IMR-90 (cell line): ENCODE measurements around the gene GTSE1. TPM values are rescaled to one million over a fixed set of nuclear protein-coding genes. Genes with fewer than 3 reads are reported as not detected.

ENCODE experiments used
- ATAC-seq: fragments of 200-7000 bp; cut with Tn5 transposase; 2 replicates; pipeline ENCODE4 v1.9.1; 2020; ENCODE audit warnings: low read depth, mild to moderate bottlenecking, moderate library complexity
- BruUV-seq: library from RNA; stranded (reverse); fragments of 400-500 nt; replicated peaks from 2 replicates; lab custom pipeline; 2021; lab: Mats Ljungman, UMichigan
- CTCF ChIA-PET: fragments of 300-600 bp; formaldehyde crosslinking; extraction: SDS; loops from one replicate; lab custom pipeline; 2021; ENCODE audit warnings: antibody characterized with exemption; lab: Yijun Ruan, JAX
- POLR2A ChIA-PET: fragments of 300-600 bp; sonication (Branson Sonifier 250); formaldehyde crosslinking; loops from one replicate; lab custom pipeline; 2022; ENCODE audit warnings: antibody characterized with exemption; ENCODE audit not compliant: unreplicated experiment; lab: Charles Lee
- DNase-seq: peaks from one replicate; pipeline ENCODE4 v3.0.0; 2013
- H2AFZ ChIP-seq: replicated peaks from 2 replicates; pipeline ENCODE3; 2013; ENCODE audit warnings: low read length, mild to moderate bottlenecking; ENCODE audit not compliant: poor library complexity
- H2AK5ac ChIP-seq: 2 replicates; pipeline ENCODE4 v1.6.1; 2013; ENCODE audit warnings: low read depth, low read length, inconsistent platforms
- H2AK9ac ChIP-seq: replicated peaks from 2 replicates; pipeline ENCODE3; 2013; ENCODE audit warnings: mild to moderate bottlenecking, low read depth, low read length, moderate library complexity; ENCODE audit not compliant: poor library complexity
- H2BK120ac ChIP-seq: 2 replicates; pipeline ENCODE4 v1.6.1; 2013; ENCODE audit warnings: low read depth, low read length, inconsistent platforms
- H2BK15ac ChIP-seq: 3 replicates; pipeline ENCODE4 v1.6.1; 2013; ENCODE audit warnings: low read depth, low read length, inconsistent platforms
- H2BK20ac ChIP-seq: 2 replicates; pipeline ENCODE4 v1.6.1; 2013; ENCODE audit warnings: low read depth, mild to moderate bottlenecking, inconsistent platforms, low read length, moderate library complexity
- H2BK5ac ChIP-seq: 2 replicates; pipeline ENCODE4 v1.6.1; 2013; ENCODE audit warnings: mild to moderate bottlenecking, low read depth, low read length, inconsistent platforms; ENCODE audit not compliant: poor library complexity, severe bottlenecking
- H3K14ac ChIP-seq: replicated peaks from 2 replicates; pipeline ENCODE4 v1.6.1; 2013; ENCODE audit warnings: low read depth, low read length, inconsistent platforms
- H3K18ac ChIP-seq: 2 replicates; pipeline ENCODE4 v1.6.1; 2013; ENCODE audit warnings: low read depth, low read length, control low read depth
- H3K23ac ChIP-seq: 2 replicates; pipeline ENCODE4 v1.6.1; 2013; ENCODE audit warnings: low read depth, low read length, inconsistent platforms
- H3K27ac ChIP-seq: 2 replicates; pipeline ENCODE4 v1.5.1; 2013; ENCODE audit warnings: mild to moderate bottlenecking, control low read depth, low read length; ENCODE audit not compliant: insufficient read depth
- H3K27me3 ChIP-seq: 2 replicates; pipeline ENCODE4 v1.6.1; 2013; ENCODE audit warnings: low read length; ENCODE audit not compliant: control insufficient read depth, insufficient read depth
- H3K36me3 ChIP-seq: 2 replicates; pipeline ENCODE4 v1.6.1; 2013; ENCODE audit warnings: low read length, mixed read lengths; ENCODE audit not compliant: control insufficient read depth, insufficient read depth
- H3K4ac ChIP-seq: 2 replicates; pipeline ENCODE4 v1.6.1; 2013; ENCODE audit warnings: low read depth, low read length, inconsistent platforms
- H3K4me1 ChIP-seq: 2 replicates; pipeline ENCODE4 v1.6.1; 2013; ENCODE audit warnings: low read length, mixed read lengths; ENCODE audit not compliant: control insufficient read depth, insufficient read depth
- H3K4me2 ChIP-seq: 2 replicates; pipeline ENCODE4 v1.6.1; 2013; ENCODE audit warnings: low read depth, mild to moderate bottlenecking, control low read depth, low read length, moderate library complexity
- H3K4me3 ChIP-seq: 2 replicates; pipeline ENCODE4 v1.5.1; 2013; ENCODE audit warnings: low read depth, mild to moderate bottlenecking, control low read depth, low read length, moderate library complexity; ENCODE audit not compliant: insufficient read depth
- H3K56ac ChIP-seq: 2 replicates; pipeline ENCODE4 v1.6.1; 2013; ENCODE audit warnings: low read length, inconsistent platforms; ENCODE audit not compliant: insufficient read depth; ENCODE audit errors: extremely low read depth
- H3K79me1 ChIP-seq, 2 experiments: 2 replicates each; pipeline ENCODE4 v1.6.1; 2013; ENCODE audit warnings: low read length in 2 of 2, inconsistent platforms in 1 of 2, low read depth in 1 of 2
- H3K9ac ChIP-seq: 2 replicates; pipeline ENCODE4 v1.6.1; 2013; ENCODE audit warnings: low read depth, low read length, control low read depth
- H3K9me1 ChIP-seq: 2 replicates; pipeline ENCODE4 v1.6.1; 2013; ENCODE audit warnings: low read length, inconsistent platforms; ENCODE audit not compliant: insufficient read depth
- H3K9me3 ChIP-seq: 2 replicates; pipeline ENCODE4 v1.6.1; 2013; ENCODE audit warnings: low read length; ENCODE audit not compliant: control insufficient read depth, insufficient read depth
- H4K20me1 ChIP-seq: 2 replicates; pipeline ENCODE4 v1.6.1; 2013; ENCODE audit warnings: low read length, inconsistent platforms; ENCODE audit not compliant: insufficient read depth
- H4K5ac ChIP-seq: 2 replicates; pipeline ENCODE4 v1.6.1; 2013; ENCODE audit warnings: mild to moderate bottlenecking, low read depth, low read length, control low read depth
- H4K8ac ChIP-seq, 2 experiments: 2 replicates each; pipeline ENCODE4 v1.6.1; 2013; ENCODE audit warnings: low read depth in 2 of 2, low read length in 2 of 2, control low read depth in 1 of 2, inconsistent platforms in 1 of 2
- H4K91ac ChIP-seq: 2 replicates; pipeline ENCODE4 v1.6.1; 2013; ENCODE audit warnings: low read depth, low read length, inconsistent platforms; ENCODE audit not compliant: insufficient read depth
- CEBPB ChIP-seq: IDR thresholded peaks from 2 replicates; pipeline ENCODE4 v1.6.1; 2012; ENCODE audit warnings: low read depth, low read length, improper control_type of control experiment
- CHD1 ChIP-seq: IDR thresholded peaks from 2 replicates; pipeline ENCODE4 v1.6.1; 2012; ENCODE audit warnings: low read depth, low read length, improper control_type of control experiment
- ELK1 ChIP-seq: fragments of 150-350 bp; IDR thresholded peaks from 2 replicates; pipeline ENCODE4 v1.6.1; 2016; ENCODE audit warnings: low read depth, mild to moderate bottlenecking, low read length, moderate library complexity, borderline replicate concordance
- MAFK ChIP-seq: IDR thresholded peaks from 2 replicates; pipeline ENCODE4 v1.6.1; 2012; ENCODE audit warnings: low read depth, low read length, improper control_type of control experiment
- MAZ ChIP-seq: IDR thresholded peaks from 2 replicates; pipeline ENCODE4 v1.6.1; 2012; ENCODE audit warnings: low read depth, mild to moderate bottlenecking, low read length, improper control_type of control experiment, moderate library complexity, borderline replicate concordance
- MXI1 ChIP-seq: IDR thresholded peaks from 2 replicates; pipeline ENCODE4 v1.6.1; 2012; ENCODE audit warnings: low read depth, mild to moderate bottlenecking, low read length, moderate library complexity, borderline replicate concordance
- POLR2A ChIP-seq: IDR thresholded peaks from 2 replicates; pipeline ENCODE4 v1.6.1; 2012; ENCODE audit warnings: mild to moderate bottlenecking, low read depth, low read length
- SMC3 ChIP-seq: fragments of 150-350 bp; IDR thresholded peaks from 2 replicates; pipeline ENCODE4 v1.6.1; 2016; ENCODE audit warnings: low read depth, mild to moderate bottlenecking, antibody characterized with exemption, low read length, moderate library complexity
- WGBS, 2 experiments: methylation state at CpG; one replicate each; pipeline versions ENCODE4 v1.1.5 to v1.1.7; 2013; ENCODE audit warnings: missing lambda C conversion rate in 2 of 2; ENCODE audit not compliant: insufficient read length in 1 of 2; ENCODE audit errors: extremely low coverage in 2 of 2; 5-methylcytosine and 5-hydroxymethylcytosine counted together
- dilution Hi-C: fragments of 300-500 bp; cut with HindIII; formaldehyde crosslinking; loops from one replicate; pipeline ENCODE4 v1.14.3; 2018; ENCODE audit warnings: low sequenced_read_pairs; ENCODE audit not compliant: unreplicated experiment
- in situ Hi-C: fragments of 300-500 bp; cut with MboI; formaldehyde crosslinking; loops from 3 replicates; pipeline ENCODE4 v1.14.3; 2019; ENCODE audit warnings: low sequenced_read_pairs, inconsistent platforms, mixed read lengths
- intact Hi-C: fragments of 100-400 bp; cut with micrococcal nuclease; formaldehyde crosslinking; loops from 2 replicates; pipeline ENCODE4 v1.10.0; 2022
- polyA plus RNA-seq, 3 experiments: library from polyadenylated mRNA; depleted of rRNA; stranded (reverse); fragments of >200 nt; gene quantifications; 2 replicates each; pipeline ENCODE4 v1.2.3, GENCODE V29; 2012; ENCODE audit warnings: low replicate concordance in 1 of 3
- total RNA-seq: library from RNA; depleted of rRNA; stranded (reverse); fragments of >200 nt; gene quantifications from 2 replicates; pipeline ENCODE4 v1.2.3, GENCODE V29; 2012

Gene GTSE1
- total and polyA plus RNA-seq, 2 of the 4 experiments (the other 2 are of a cell fraction), result 5.9 to 17.1 TPM

- peaks cover 28% of the 10 kb centered on the region for H3K36me3 ChIP-seq
- no peaks in the 10 kb centered on the region for H3K4me1 ChIP-seq
- no peak overlapping the region for H4K91ac ChIP-seq
- H3K79me1 ChIP-seq, result no peaks in the 10 kb centered on the region
- WGBS, 2 experiments, result 95% methylated on average over 3 of the region's 6 CpGs; no CpG with 5 or more reads in 1 of the 2 experiments
- peaks cover 2% of the 10 kb centered on the region; the same call in 1 of the 2 replicates for H3K27me3 ChIP-seq
- H2BK20ac ChIP-seq, result no peak overlapping the region
- no peaks in the 10 kb centered on the region for H3K9me1 ChIP-seq
- no peak overlapping the region for H2AK9ac ChIP-seq
- H2AK5ac ChIP-seq, result no peak overlapping the region
- ChIA-PET CTCF (interaction anchor here (0.7 kb wide), 1 partner anchor 9 kb away, joined by 3 read pairs; no protein-coding TSS in a partner anchor), POLR2A (no interaction called here)
- no peak overlapping the region for H3K23ac ChIP-seq
- H3K4me2 ChIP-seq, result no peak overlapping the region
- H3K9ac ChIP-seq, result no peak overlapping the region
- intact Hi-C loops (no loop called here), in situ Hi-C loops (no loop called here), dilution Hi-C loops (no loop called here)
- no peak overlapping the region for H3K4me3 ChIP-seq
- H4K5ac ChIP-seq, result no peak overlapping the region
- no peak overlapping the region for H4K8ac ChIP-seq
- H2AFZ ChIP-seq, result no peak overlapping the region
- DNase-seq (no peak), ATAC-seq (no peak)
- no peaks in the 10 kb centered on the region for H3K9me3 ChIP-seq
- no peak overlapping the region for H2BK15ac ChIP-seq
- no peak overlapping the region for H2BK5ac ChIP-seq
- no TSS peak for BruUV-seq
- H3K27ac ChIP-seq, result no peak overlapping the region
- H3K4ac ChIP-seq, result no peak overlapping the region
- TF ChIP-seq MXI1, result no peak
- no peak for TF ChIP-seq ELK1
- no peak for TF ChIP-seq MAZ
- no peak for TF ChIP-seq SMC3
- TF ChIP-seq CEBPB, result no peak
- no peak for TF ChIP-seq POLR2A
- TF ChIP-seq MAFK, result no peak
- no peak for TF ChIP-seq CHD1
- H3K56ac ChIP-seq, result no peak overlapping the region
- peaks cover 15% of the 10 kb centered on the region for H4K20me1 ChIP-seq
- no peak overlapping the region for H3K14ac ChIP-seq
- no peak overlapping the region for H3K18ac ChIP-seq
- H2BK120ac ChIP-seq, result no peak overlapping the region
Measured at GRCh38 chr22:46358766-46359165, 62.1 kb downstream of the GTSE1 start.
